Liver (tissue), 9 donors: ENCODE data around the gene AARSD1. TPM values are rescaled to one million over a fixed set of nuclear protein-coding genes. Genes with fewer than 3 reads are reported as not detected.
A peak's percentile ranks its signal among the peaks of the same experiment; 100 is the strongest.
"Not testable (repeated sequence)": the region's sequence is repeated elsewhere in the genome, so short reads cannot be mapped to it uniquely, and the experiment has no call there.

Experiments used
- DNase-seq: peaks from one replicate; pipeline ENCODE4 v3.0.0-alpha.2; 2017; ENCODE audit warnings: low spot score
- H3K27ac ChIP-seq, 2 donors: one replicate each; pipeline ENCODE4 v1.7.0; 2013; ENCODE audit warnings: inconsistent platforms in 2 of 2, low read length in 2 of 2, control low read depth in 1 of 2, low read depth in 1 of 2, mild to moderate bottlenecking in 1 of 2
- H3K27me3 ChIP-seq, 4 donors: one replicate each; pipeline versions ENCODE4 v1.6.1 to v1.7.0; 2013; ENCODE audit warnings: low read length in 3 of 4, inconsistent platforms in 1 of 4, mild to moderate bottlenecking in 1 of 4, moderate library complexity in 1 of 4; ENCODE audit not compliant: control insufficient read depth in 4 of 4, insufficient read depth in 4 of 4
- H3K36me3 ChIP-seq, 4 donors: one replicate each; pipeline versions ENCODE4 v1.6.1 to v1.7.0; 2013; ENCODE audit warnings: low read length in 3 of 4, mild to moderate bottlenecking in 3 of 4, low read depth in 1 of 4, moderate library complexity in 1 of 4; ENCODE audit not compliant: control insufficient read depth in 4 of 4, insufficient read depth in 3 of 4
- H3K4me1 ChIP-seq, 4 donors: one replicate each; pipeline versions ENCODE4 v1.6.1 to v1.7.0; 2013; ENCODE audit warnings: low read length in 3 of 4, mild to moderate bottlenecking in 3 of 4, moderate library complexity in 1 of 4; ENCODE audit not compliant: control insufficient read depth in 4 of 4, insufficient read depth in 4 of 4
- H3K4me3 ChIP-seq, 3 donors: one replicate each; pipeline versions ENCODE4 v1.6.1 to v1.7.0; 2013; ENCODE audit warnings: low read length in 3 of 3, control low read depth in 1 of 3, low read depth in 1 of 3, mild to moderate bottlenecking in 1 of 3
- H3K9ac ChIP-seq, 2 donors: one replicate each; pipeline ENCODE4 v1.7.0; 2013; ENCODE audit warnings: low read length in 2 of 2, mild to moderate bottlenecking in 2 of 2, moderate library complexity in 2 of 2, control low read depth in 1 of 2, low read depth in 1 of 2
- H3K9me3 ChIP-seq, 4 donors: one replicate each; pipeline versions ENCODE4 v1.6.1 to v1.7.0; 2013; ENCODE audit warnings: low read length in 3 of 4; ENCODE audit not compliant: control insufficient read depth in 4 of 4
- ATF3 ChIP-seq: IDR thresholded peaks from 2 replicates; pipeline ENCODE4 v1.6.1; 2016; ENCODE audit warnings: antibody characterized with exemption
- CTCF ChIP-seq: fragments of 150-350 bp; IDR thresholded peaks from 2 replicates; pipeline ENCODE4 v1.5.1; 2017; ENCODE audit warnings: improper control_type of control experiment, low read depth, low read length; ENCODE audit not compliant: missing input control
- EGR1 ChIP-seq, 2 donors: IDR thresholded peaks; 2 replicates each; pipeline ENCODE4 v1.6.1; 2016 to 2018; ENCODE audit warnings: antibody characterized with exemption in 2 of 2, low read depth in 2 of 2
- FOXA1 ChIP-seq: IDR thresholded peaks from 2 replicates; pipeline ENCODE4 v1.6.1; 2016; ENCODE audit warnings: antibody characterized with exemption
- FOXA2 ChIP-seq: IDR thresholded peaks from 2 replicates; pipeline ENCODE4 v1.6.1; 2016; ENCODE audit warnings: antibody characterized with exemption
- GABPA ChIP-seq, 2 donors: IDR thresholded peaks in 1 of 2; conservative IDR thresholded peaks in 1 of 2; 2 replicates each; pipeline ENCODE4 v1.6.1; 2016; ENCODE audit warnings: antibody characterized with exemption in 2 of 2, mild to moderate bottlenecking in 1 of 2, moderate library complexity in 1 of 2
- HNF4A ChIP-seq, 2 donors: conservative IDR thresholded peaks; 2 replicates each; pipeline ENCODE4 v1.6.1; 2016; ENCODE audit warnings: antibody characterized with exemption in 2 of 2, mild to moderate bottlenecking in 2 of 2
- HNF4G ChIP-seq: IDR thresholded peaks from 2 replicates; pipeline ENCODE4 v1.6.1; 2016; ENCODE audit warnings: antibody characterized with exemption
- JUND ChIP-seq, 2 donors: IDR thresholded peaks; 2 replicates each; pipeline ENCODE4 v1.6.1; 2016; ENCODE audit warnings: antibody characterized with exemption in 2 of 2
- MAX ChIP-seq: IDR thresholded peaks from 2 replicates; pipeline ENCODE4 v1.6.1; 2016; ENCODE audit warnings: antibody characterized with exemption
- NR2F2 ChIP-seq: IDR thresholded peaks from 2 replicates; pipeline ENCODE4 v1.6.1; 2016; ENCODE audit warnings: antibody characterized with exemption
- RAD21 ChIP-seq, 2 donors: IDR thresholded peaks; 2 replicates each; pipeline ENCODE4 v1.6.1; 2016; ENCODE audit warnings: antibody characterized with exemption in 2 of 2, mild to moderate bottlenecking in 2 of 2
- REST ChIP-seq: IDR thresholded peaks from 2 replicates; pipeline ENCODE4 v1.6.1; 2016; ENCODE audit warnings: antibody characterized with exemption, mild to moderate bottlenecking
- SP1 ChIP-seq: IDR thresholded peaks from 2 replicates; pipeline ENCODE4 v1.6.1; 2018; ENCODE audit warnings: antibody characterized with exemption, mild to moderate bottlenecking
- TAF1 ChIP-seq: conservative IDR thresholded peaks from 2 replicates; pipeline ENCODE4 v1.6.1; 2016; ENCODE audit warnings: antibody characterized with exemption, mild to moderate bottlenecking
- YY1 ChIP-seq: IDR thresholded peaks from 2 replicates; pipeline ENCODE4 v1.6.1; 2016; ENCODE audit warnings: antibody characterized with exemption, mild to moderate bottlenecking
- ZBTB33 ChIP-seq: IDR thresholded peaks from 2 replicates; pipeline ENCODE4 v1.6.1; 2016; ENCODE audit warnings: antibody characterized with exemption
- WGBS: extraction: QIAGEN DNeasy Blood & Tissue Kit; methylation state at CpG from one replicate; pipeline ENCODE4 v1.1.7; 2013; 5-methylcytosine and 5-hydroxymethylcytosine counted together
- polyA plus RNA-seq, 2 donors: library from polyadenylated mRNA; stranded (reverse) in 1 of 2; unstranded in 1 of 2; fragments of 200-250 nt in 1 of 2; fragments of >200 nt in 1 of 2; fragmentation: Nextera tagmentation in 1 of 2; extraction: Ambion mirVana in 1 of 2; gene quantifications; one replicate each; pipeline versions ENCODE4 v1.2.1 to v1.2.3, GENCODE V29; 2013 to 2015
- total RNA-seq, 2 donors: library from RNA; depleted of rRNA; stranded (reverse); fragments of >200 nt; gene quantifications; one replicate each; pipeline ENCODE4 v1.2.3, GENCODE V29; 2014
- donor health status: healthy.
- donor health status: healthy.
- donor health status: healthy.
- donor health status: healthy.
- donor health status: healthy.

Gene AARSD1
- total and polyA plus RNA-seq, 4 donors, result 8.2 to 25.2 (median 19.6) TPM

GRCh38 chr17:42980274-42980765 is 16.1 kb upstream of the AARSD1 start, which contains the start of gene RUNDC1:
RUNDC1 (plus strand) TSS chr17:42980565; CDS start chr17:42980577, 12 bp downstream.
- peak within 1 kb of the TSS; percentile 50 to 70 for H3K9ac ChIP-seq
- peak within 1 kb of the TSS; percentile 50 to 58 for H3K27ac ChIP-seq
- TF ChIP-seq SP1, result peak; percentile 25
- peak; percentile 97 for TF ChIP-seq YY1
- TF ChIP-seq REST, result no peak
- no peak for TF ChIP-seq NR2F2
- peak in 1 of 2 donors; percentile 64 for TF ChIP-seq GABPA (IDR thresholded peaks at IDR 0.05 in 1 of 2, conservative IDR thresholded peaks at IDR 0.05 in 1 of 2)
- H3K27me3 ChIP-seq, result no peaks in the 10 kb centered on the region
- peaks cover 8 to 24% (median 20%) of the 10 kb centered on the region in 4 donors for H3K4me1 ChIP-seq
- no peaks in the 10 kb centered on the region for H3K36me3 ChIP-seq
- H3K9me3 ChIP-seq, result no peaks in the 10 kb centered on the region
- under 1% methylated on average over 39 of the region's 39 CpGs for WGBS
- peak; percentile 95 for DNase-seq
- peak within 1 kb of the TSS; percentile 56 to 93 (median 80) for H3K4me3 ChIP-seq

- DNase-seq, result peak; percentile 37
- Histone ChIP-seq H3K9me3 (no peaks in the 10 kb centered on the region), H3K27me3 (no peaks in the 10 kb centered on the region), H3K4me1 (peaks cover 8 to 24% (median 20%) of the 10 kb centered on the region in 4 donors), H3K36me3 (no peaks in the 10 kb centered on the region), H3K27ac (peak within 1 kb of the TSS; percentile 50 to 58), H3K9ac (peak within 1 kb of the TSS in 1 of 2 donors; percentile 70), H3K4me3 (peak within 1 kb of the TSS; percentile 56 to 93 (median 80))
- no peak for TF ChIP-seq NR2F2
- no peak for TF ChIP-seq FOXA1
- no peak for TF ChIP-seq TAF1
- TF ChIP-seq ATF3, result no peak
- no peak for TF ChIP-seq HNF4A (conservative IDR thresholded peaks at IDR 0.05)
- TF ChIP-seq MAX, result no peak
- no peak for TF ChIP-seq JUND (IDR thresholded peaks at IDR 0.05)
- no peak for TF ChIP-seq CTCF
- no peak for TF ChIP-seq FOXA2
- no peak for TF ChIP-seq HNF4G
- TF ChIP-seq ZBTB33, result no peak
- TF ChIP-seq EGR1 (IDR thresholded peaks at IDR 0.05; ENCODE audit: low read depth in 2 of 2), result no peak
- TF ChIP-seq RAD21 (IDR thresholded peaks at IDR 0.05), result no peak
- 46% methylated on average over 21 of the region's 21 CpGs for WGBS
These were observed 15.4 kb upstream of the AARSD1 start, which contains the start of gene PTGES3L for GRCh38 chr17:42979511-42980273. PTGES3L (minus strand) TSS chr17:42980080; CDS start chr17:42980053, 27 bp downstream.

- H3K4me1 ChIP-seq, H3K9me3 ChIP-seq, DNase-seq, H3K27me3 ChIP-seq, H3K9ac ChIP-seq, H3K36me3 ChIP-seq, H3K4me3 ChIP-seq, H3K27ac ChIP-seq: not testable (repeated sequence)
- 87% methylated on average over 16 of the region's 16 CpGs for WGBS
These were observed 11.4 kb upstream of the AARSD1 start for GRCh38 chr17:42975701-42976100.
